Measurements from ENCODE around the gene PLCH1.

GRCh38 chr3:155442072-155442471, 302.8 kb downstream of the PLCH1 start:
- TF ChIP-seq CTCF (IDR thresholded peaks at IDR 0.05): no peak
- no peak for TF ChIP-seq POLR2A (IDR thresholded peaks at IDR 0.05)

Data from uterus (tissue), 2 donors.